Measurements from ENCODE around the gene POLDIP2.

DNA sequence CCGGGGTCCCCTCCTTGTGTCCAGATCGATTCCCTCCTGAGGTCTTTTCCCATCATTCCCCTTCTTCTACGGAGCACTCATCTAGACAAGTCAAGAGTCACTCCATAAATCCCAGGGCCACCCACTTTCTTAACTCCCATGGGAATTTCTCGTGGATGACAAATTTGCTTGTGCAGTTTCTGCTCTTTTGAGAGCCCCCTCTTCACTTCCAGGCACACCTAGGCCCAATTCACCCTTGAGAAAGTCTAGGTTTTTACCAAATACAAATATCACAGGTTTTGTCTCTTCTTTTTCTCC, 522 bp upstream of the POLDIP2 start:
- TF ChIP-seq ZNF274 (IDR thresholded peaks at IDR 0.05; ENCODE audit: low read depth, low read length), result no peak
- TF ChIP-seq SUZ12 (IDR thresholded peaks at IDR 0.05; ENCODE audit: extremely low read depth, insufficient read depth, insufficient read length), result no peak
- TF ChIP-seq YY1 (IDR thresholded peaks at IDR 0.05; ENCODE audit: insufficient read depth, insufficient read length), result no peak

Data from NT2/D1 (cell line).